Measurements from ENCODE around the gene PLA2R1. TPM values are rescaled to one million over a fixed set of nuclear protein-coding genes. Genes with fewer than 3 reads are reported as not detected.

The PLA2R1 gene
- polyA plus RNA-seq, 2 of the 4 experiments (the other 2 are of a cell fraction) = 3.3 to 6.8 TPM

DNA sequence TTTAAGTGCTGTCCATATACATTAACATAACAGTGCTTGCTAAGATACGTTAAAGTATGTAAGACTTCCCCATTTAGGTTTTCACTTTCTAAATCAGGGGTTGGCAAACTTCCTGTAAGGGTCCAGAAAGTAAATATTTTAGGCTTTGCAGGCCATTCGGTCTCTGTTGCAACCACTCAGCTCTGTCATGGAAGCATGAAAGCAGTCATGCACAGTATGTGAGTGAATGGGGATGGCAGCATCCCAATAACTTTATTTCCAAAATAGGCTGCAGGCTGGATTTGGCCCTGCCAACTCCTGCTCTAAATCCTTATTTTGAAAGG, 128.7 kb downstream of the PLA2R1 start (continued):
- TF ChIP-seq TFCP2L1 (CRISPR knock-in tag; IDR thresholded peaks at IDR 0.05) = no peak

DNA sequence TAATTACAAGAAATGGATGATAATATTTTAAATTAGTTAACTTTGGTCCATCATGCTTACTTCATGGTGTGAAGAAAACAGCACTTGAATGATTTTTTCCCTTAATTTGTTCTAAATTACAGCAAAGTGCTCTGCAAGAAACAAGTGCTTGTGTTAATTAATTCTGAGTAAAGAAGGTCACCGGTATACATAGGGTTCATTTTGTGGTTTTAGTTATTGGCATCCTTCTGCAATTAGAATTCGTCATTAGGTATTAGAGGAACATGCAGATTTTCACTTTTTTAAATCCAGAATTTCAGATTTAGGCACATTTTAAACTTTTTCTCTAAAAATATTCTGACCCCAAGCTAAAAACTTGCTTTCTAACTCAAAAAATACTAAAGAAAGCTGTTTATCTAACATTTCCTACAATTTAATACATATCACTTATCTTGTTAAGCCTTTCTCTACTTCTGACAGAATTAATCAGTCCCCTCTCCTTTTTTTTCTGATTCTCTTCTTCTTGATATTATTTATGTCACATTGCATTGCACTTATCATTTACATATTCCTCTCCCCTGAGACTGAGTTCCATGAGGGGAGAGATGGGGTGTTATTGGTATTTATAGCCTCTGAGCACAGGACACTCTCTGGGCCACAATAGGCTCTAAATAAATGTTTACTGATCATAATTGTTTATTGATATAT, 129.2 kb downstream of the PLA2R1 start:
- ATAC-seq (no peak), FAIRE-seq (no peak), DNase-seq (ENCODE audit: low read depth in 1 of 2, low spot score in 1 of 2) (no peak)
- TF ChIP-seq, protein P1, sequence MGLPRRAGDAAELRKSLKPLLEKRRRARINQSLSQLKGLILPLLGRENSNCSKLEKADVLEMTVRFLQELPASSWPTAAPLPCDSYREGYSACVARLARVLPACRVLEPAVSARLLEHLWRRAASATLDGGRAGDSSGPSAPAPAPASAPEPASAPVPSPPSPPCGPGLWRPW (IDR thresholded peaks at IDR 0.05) = no peak
- TF ChIP-seq NFE2L2 (conservative IDR thresholded peaks at IDR 0.05; ENCODE audit: low read length) (no peak), HOXB13 (CRISPR knock-in tag; IDR thresholded peaks at IDR 0.05; ENCODE audit: low read depth) (no peak), FOXS1 (CRISPR knock-in tag; IDR thresholded peaks at IDR 0.05) (no peak), ZSCAN20 (CRISPR knock-in tag; IDR thresholded peaks at IDR 0.05) (no peak), ZFP36 (IDR thresholded peaks at IDR 0.05; ENCODE audit: borderline replicate concordance, partially characterized antibody) (no peak), FOSB (CRISPR knock-in tag; IDR thresholded peaks at IDR 0.05) (no peak), EP300 (IDR thresholded peaks at IDR 0.05) (no peak), POLR2A (IDR thresholded peaks at IDR 0.05; ENCODE audit: low read length) (no peak), GATA3 (IDR thresholded peaks at IDR 0.05; ENCODE audit: borderline replicate concordance) (no peak), TP53 (CRISPR knock-in tag; IDR thresholded peaks at IDR 0.05) (no peak)
- TF ChIP-seq, protein P2, sequence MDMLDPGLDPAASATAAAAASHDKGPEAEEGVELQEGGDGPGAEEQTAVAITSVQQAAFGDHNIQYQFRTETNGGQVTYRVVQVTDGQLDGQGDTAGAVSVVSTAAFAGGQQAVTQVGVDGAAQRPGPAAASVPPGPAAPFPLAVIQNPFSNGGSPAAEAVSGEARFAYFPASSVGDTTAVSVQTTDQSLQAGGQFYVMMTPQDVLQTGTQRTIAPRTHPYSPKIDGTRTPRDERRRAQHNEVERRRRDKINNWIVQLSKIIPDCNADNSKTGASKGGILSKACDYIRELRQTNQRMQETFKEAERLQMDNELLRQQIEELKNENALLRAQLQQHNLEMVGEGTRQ (IDR thresholded peaks at IDR 0.05) = no peak
- TF ChIP-seq, protein P3, sequence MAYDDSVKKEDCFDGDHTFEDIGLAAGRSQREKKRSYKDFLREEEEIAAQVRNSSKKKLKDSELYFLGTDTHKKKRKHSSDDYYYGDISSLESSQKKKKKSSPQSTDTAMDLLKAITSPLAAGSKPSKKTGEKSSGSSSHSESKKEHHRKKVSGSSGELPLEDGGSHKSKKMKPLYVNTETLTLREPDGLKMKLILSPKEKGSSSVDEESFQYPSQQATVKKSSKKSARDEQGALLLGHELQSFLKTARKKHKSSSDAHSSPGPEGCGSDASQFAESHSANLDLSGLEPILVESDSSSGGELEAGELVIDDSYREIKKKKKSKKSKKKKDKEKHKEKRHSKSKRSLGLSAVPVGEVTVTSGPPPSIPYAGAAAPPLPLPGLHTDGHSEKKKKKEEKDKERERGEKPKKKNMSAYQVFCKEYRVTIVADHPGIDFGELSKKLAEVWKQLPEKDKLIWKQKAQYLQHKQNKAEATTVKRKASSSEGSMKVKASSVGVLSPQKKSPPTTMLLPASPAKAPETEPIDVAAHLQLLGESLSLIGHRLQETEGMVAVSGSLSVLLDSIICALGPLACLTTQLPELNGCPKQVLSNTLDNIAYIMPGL (CRISPR knock-in tag; IDR thresholded peaks at IDR 0.05; ENCODE audit: borderline replicate concordance) = no peak
- Histone ChIP-seq H3K4me1 (no peaks in the 10 kb centered on the region), H3K4me3 (no peak overlapping the region), H3K27ac (no peak overlapping the region), H3K9me3 (0 out of 3 replicates have a peak, but pooled peaks cover under 1% of the 10 kb centered on the region), H3K4me2 (no peak overlapping the region)
- 74% methylated on average over 2 of the region's 2 CpGs for WGBS (ENCODE audit: missing lambda C conversion rate)
- ChIA-PET CTCF (no interaction called here), POLR2A (no interaction called here)

DNA sequence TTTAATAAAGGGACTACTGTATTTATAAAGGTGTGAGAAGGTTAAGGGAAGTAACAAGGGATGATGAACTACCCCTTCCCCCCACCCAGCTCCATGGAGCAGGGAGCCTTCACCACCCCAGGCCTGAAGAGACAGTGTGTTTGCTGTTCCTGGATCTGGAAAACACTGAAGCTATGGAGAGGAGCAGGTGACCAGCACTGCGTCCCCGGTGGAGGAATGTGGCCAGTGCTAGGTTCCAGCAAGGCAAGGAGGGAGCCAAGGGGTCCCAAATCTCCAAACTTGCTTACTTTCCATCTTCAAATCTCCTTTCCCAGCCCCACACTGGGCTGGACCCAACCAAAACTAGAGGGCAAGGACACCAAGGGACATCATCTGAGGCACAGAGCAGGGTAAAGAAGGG, 135.7 kb downstream of the PLA2R1 start:
- Histone ChIP-seq H3K4me1 (no peaks in the 10 kb centered on the region), H3K9me3 (0 out of 3 replicates have a peak, but pooled peaks cover 4% of the 10 kb centered on the region), H3K27ac (no peak overlapping the region), H3K4me2 (no peak overlapping the region), H3K4me3 (no peak overlapping the region)
- FAIRE-seq = no peak
- CTCF ChIA-PET = no interaction called here
- DNase-seq (ENCODE audit: low read depth in 1 of 2, low spot score in 1 of 2) = no peak
- WGBS (ENCODE audit: missing lambda C conversion rate) = 26% methylated on average over 2 of the region's 2 CpGs
- no peak; a peak in 1 of 6 replicates for ATAC-seq
- TF ChIP-seq POLR2A (IDR thresholded peaks at IDR 0.05; ENCODE audit: low read length) (0 out of 2 replicates have a peak, but pooled peaks have one; percentile 9), NPAS2 (CRISPR knock-in tag; IDR thresholded peaks at IDR 0.05; ENCODE audit: borderline replicate concordance) (no peak)
- POLR2A ChIA-PET = no interaction called here

DNA sequence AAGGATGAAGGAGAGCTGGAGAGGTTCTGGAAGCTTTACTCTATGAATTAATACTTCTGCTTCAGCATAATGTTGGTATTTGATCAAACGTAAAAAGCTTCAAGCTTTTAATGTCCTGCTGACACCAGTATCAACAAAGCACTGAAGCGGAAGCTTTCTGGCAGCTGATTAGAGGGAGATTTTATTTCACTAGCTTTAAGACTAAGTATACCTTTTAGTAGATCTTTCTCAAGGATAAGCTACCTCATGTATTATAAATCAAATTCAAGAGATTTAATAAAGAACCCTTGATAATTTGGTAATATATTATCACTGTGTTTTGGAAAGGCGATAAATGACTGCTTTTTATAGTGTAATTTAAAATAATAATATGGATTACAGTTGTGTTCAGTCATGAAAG, 136.4 kb downstream of the PLA2R1 start:
- POLR2A ChIA-PET = no interaction called here
- FAIRE-seq = no peak

More for the DNA sequence above, 136.4 kb downstream of the PLA2R1 start:
- CTCF ChIA-PET = no interaction called here
- ATAC-seq (no peak), DNase-seq (ENCODE audit: low read depth in 1 of 2, low spot score in 1 of 2) (no peak)
- H3K4me1 ChIP-seq = no peaks in the 10 kb centered on the region
- no peak overlapping the region for H3K4me2 ChIP-seq
- 0 out of 3 replicates have a peak, but pooled peaks cover 4% of the 10 kb centered on the region for H3K9me3 ChIP-seq
- no peak for TF ChIP-seq TP53 (CRISPR knock-in tag; IDR thresholded peaks at IDR 0.05)
- TF ChIP-seq GATA3 (IDR thresholded peaks at IDR 0.05; ENCODE audit: borderline replicate concordance) = no peak
- TF ChIP-seq, protein P1 (IDR thresholded peaks at IDR 0.05) = no peak
- no peak for TF ChIP-seq EP300 (IDR thresholded peaks at IDR 0.05)
- TF ChIP-seq RARB (CRISPR knock-in tag; IDR thresholded peaks at IDR 0.05) = no peak
- no peak for TF ChIP-seq FOSL2 (IDR thresholded peaks at IDR 0.05)
- no peak for TF ChIP-seq FOSL2 (CRISPR knock-in tag; IDR thresholded peaks at IDR 0.05)
- TF ChIP-seq KDM5A (IDR thresholded peaks at IDR 0.05) = no peak
- TF ChIP-seq HOXB13 (CRISPR knock-in tag; IDR thresholded peaks at IDR 0.05; ENCODE audit: low read depth) = no peak
- TF ChIP-seq POLR2A (IDR thresholded peaks at IDR 0.05; ENCODE audit: low read length) = no peak
- TF ChIP-seq MYC (IDR thresholded peaks at IDR 0.05; ENCODE audit: borderline replicate concordance, low read length) = no peak
- TF ChIP-seq RNF2 (IDR thresholded peaks at IDR 0.05; ENCODE audit: borderline replicate concordance, low read depth) = no peak
- no peak for TF ChIP-seq PHF8 (IDR thresholded peaks at IDR 0.05; ENCODE audit: borderline replicate concordance, low read depth)
- TF ChIP-seq SREBF2 (IDR thresholded peaks at IDR 0.05) = no peak
- TF ChIP-seq, protein P2 (IDR thresholded peaks at IDR 0.05) = no peak
- no peak overlapping the region for H3K27ac ChIP-seq
- WGBS (ENCODE audit: missing lambda C conversion rate) = 76% methylated on average over 3 of the region's 3 CpGs
- no peak overlapping the region for H3K4me3 ChIP-seq

All from A549 (cell line).